HepG2 (cell line): ENCODE data around the gene JAGN1.

Source experiments
- ETS1 ChIP-seq: sonication (generic); formaldehyde crosslinking; IDR thresholded peaks from 2 replicates; pipeline ENCODE4 v1.4.0; 2020; ENCODE audit warnings: missing genetic modification reagents
- NFKB2 ChIP-seq: sonication (generic); formaldehyde crosslinking; IDR thresholded peaks from 2 replicates; pipeline ENCODE4 v1.4.0; 2020; ENCODE audit warnings: missing genetic modification reagents, borderline replicate concordance
- POLR2A ChIP-seq, 2 experiments: IDR thresholded peaks; 2 replicates each; pipeline ENCODE4 v1.6.1; 2011; ENCODE audit warnings: low read depth in 2 of 2, low read length in 2 of 2, mild to moderate bottlenecking in 1 of 2, moderate library complexity in 1 of 2; ENCODE audit not compliant: insufficient read depth in 1 of 2
- RELA ChIP-seq: sonication (generic); formaldehyde crosslinking; IDR thresholded peaks from 2 replicates; pipeline ENCODE4 v1.4.0; 2020; ENCODE audit warnings: missing genetic modification reagents
- SMC3 ChIP-seq: IDR thresholded peaks from 2 replicates; pipeline ENCODE4 v1.6.1; 2011; ENCODE audit warnings: low read length, improper control_type of control experiment

DNA sequence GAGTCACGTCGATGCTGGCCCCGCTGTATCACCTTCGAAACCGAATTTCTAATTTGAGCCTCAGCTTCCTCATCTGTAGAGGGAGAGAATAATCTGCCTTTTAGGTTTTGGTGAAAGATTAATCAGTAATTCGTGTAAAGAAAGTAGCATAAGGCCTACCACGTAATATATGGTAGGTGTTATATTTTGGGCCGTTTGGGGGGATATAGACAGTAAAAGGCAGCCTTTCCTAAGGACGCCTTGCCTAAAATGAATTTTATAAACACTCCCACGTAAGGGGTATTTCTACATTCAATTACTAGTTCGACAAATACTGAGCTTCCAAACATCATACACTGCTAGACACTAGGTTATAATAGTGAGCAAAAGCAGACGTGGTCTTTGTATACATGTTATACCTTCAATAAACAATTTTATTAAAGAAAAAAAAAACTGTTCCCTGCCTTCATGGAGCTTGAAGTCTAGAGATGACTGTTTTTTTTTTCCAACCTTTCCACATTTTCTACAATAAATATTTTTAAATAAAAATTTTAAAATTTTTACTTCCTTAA, 737 bp downstream of the JAGN1 start:
- no peak for TF ChIP-seq SMC3
- TF ChIP-seq ETS1 (CRISPR knock-in tag), result no peak; the same call in 1 of the 2 replicates
- TF ChIP-seq POLR2A (IDR thresholded peaks at IDR 0.05; ENCODE audit: insufficient read depth in 1 of 2, low read depth in 2 of 2, low read length in 2 of 2), result no peak
- TF ChIP-seq NFKB2 (CRISPR knock-in tag), result no peak
- TF ChIP-seq RELA (CRISPR knock-in tag), result no peak
